Right renal cortex interstitium (tissue), 3 donors: ENCODE data around the gene NKTR. TPM values are rescaled to one million over a fixed set of nuclear protein-coding genes. Genes with fewer than 3 reads are reported as not detected.

Experiments
- DNase-seq, 3 donors: peaks; one replicate each; pipeline ENCODE4 v3.0.0-alpha.2; 2013; ENCODE audit warnings: low read depth in 3 of 3, low spot score in 2 of 3
- polyA plus RNA-seq, 3 donors: library from polyadenylated mRNA; unstranded; fragments of 120-200 nt; gene quantifications; one replicate each; pipeline ENCODE4 v1.2.1, GENCODE V29; 2013; ENCODE audit not compliant: insufficient read length in 3 of 3

NKTR gene
- polyA plus RNA-seq, 3 donors, result 57.4 to 67.2 (median 63.6) TPM

- DNase-seq, result no peak
Observed at GRCh38 chr3:42660131-42660715, 59.7 kb downstream of the NKTR start.

GRCh38 chr3:42660898-42661297 is 60.4 kb downstream of the NKTR start:
- DNase-seq, result no peak

GRCh38 chr3:42661593-42662022 is 61.1 kb downstream of the NKTR start:
- no peak for DNase-seq

- no peak for DNase-seq
Observed at GRCh38 chr3:42662037-42662812, 61.7 kb downstream of the NKTR start.

- DNase-seq, result no peak
Observed at GRCh38 chr3:42662813-42663535, 62.5 kb downstream of the NKTR start.

- DNase-seq, result no peak
Observed at GRCh38 chr3:42663581-42664437, 63.3 kb downstream of the NKTR start.

- no peak for DNase-seq
Observed at GRCh38 chr3:42664438-42664803, 63.9 kb downstream of the NKTR start.

- DNase-seq, result no peak
Observed at GRCh38 chr3:42665050-42665878, 64.8 kb downstream of the NKTR start.

- DNase-seq, result no peak
Observed at GRCh38 chr3:42666022-42666421, 65.5 kb downstream of the NKTR start.

GRCh38 chr3:42666577-42666998 is 66.1 kb downstream of the NKTR start:
- DNase-seq, result no peak

GRCh38 chr3:42667096-42667522 is 66.6 kb downstream of the NKTR start:
- no peak for DNase-seq

- no peak for DNase-seq
Observed at GRCh38 chr3:42667523-42668412, 67.3 kb downstream of the NKTR start.

GRCh38 chr3:42668413-42668760 is 67.9 kb downstream of the NKTR start:
- DNase-seq, result no peak

GRCh38 chr3:42668793-42669217 is 68.3 kb downstream of the NKTR start:
- no peak for DNase-seq

- no peak for DNase-seq
Observed at GRCh38 chr3:42670051-42670576, 69.6 kb downstream of the NKTR start.

- DNase-seq, result no peak
Observed at GRCh38 chr3:42670670-42671069, 70.2 kb downstream of the NKTR start.

- DNase-seq, result no peak
Observed at GRCh38 chr3:42672515-42672914, 72.0 kb downstream of the NKTR start.

- DNase-seq, result no peak
Observed at GRCh38 chr3:42673082-42673481, 72.6 kb downstream of the NKTR start.

- DNase-seq, result no peak
Observed at GRCh38 chr3:42674146-42674545, 73.7 kb downstream of the NKTR start.
